ENCODE data around the gene GABRG3.

DNA sequence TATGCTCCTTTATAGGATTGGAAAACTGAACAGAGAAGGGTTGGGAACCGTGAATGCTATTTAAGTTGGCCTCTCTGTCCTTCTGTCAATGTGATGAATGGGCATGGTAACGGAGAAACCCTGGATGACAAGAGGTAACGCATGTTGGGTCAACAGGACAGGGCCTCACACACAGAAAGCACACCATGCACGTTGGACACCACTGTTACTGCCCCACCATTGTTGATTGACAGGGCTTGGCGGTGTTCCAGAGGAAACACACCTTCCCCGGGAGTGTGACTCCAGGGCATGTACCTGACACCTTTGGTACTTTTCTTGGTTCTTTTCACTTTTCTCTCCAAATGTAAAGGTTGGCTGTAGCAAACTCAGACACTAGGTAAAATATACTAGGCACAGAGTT, 579.7 kb downstream of the GABRG3 start:
- TF ChIP-seq, protein P1, sequence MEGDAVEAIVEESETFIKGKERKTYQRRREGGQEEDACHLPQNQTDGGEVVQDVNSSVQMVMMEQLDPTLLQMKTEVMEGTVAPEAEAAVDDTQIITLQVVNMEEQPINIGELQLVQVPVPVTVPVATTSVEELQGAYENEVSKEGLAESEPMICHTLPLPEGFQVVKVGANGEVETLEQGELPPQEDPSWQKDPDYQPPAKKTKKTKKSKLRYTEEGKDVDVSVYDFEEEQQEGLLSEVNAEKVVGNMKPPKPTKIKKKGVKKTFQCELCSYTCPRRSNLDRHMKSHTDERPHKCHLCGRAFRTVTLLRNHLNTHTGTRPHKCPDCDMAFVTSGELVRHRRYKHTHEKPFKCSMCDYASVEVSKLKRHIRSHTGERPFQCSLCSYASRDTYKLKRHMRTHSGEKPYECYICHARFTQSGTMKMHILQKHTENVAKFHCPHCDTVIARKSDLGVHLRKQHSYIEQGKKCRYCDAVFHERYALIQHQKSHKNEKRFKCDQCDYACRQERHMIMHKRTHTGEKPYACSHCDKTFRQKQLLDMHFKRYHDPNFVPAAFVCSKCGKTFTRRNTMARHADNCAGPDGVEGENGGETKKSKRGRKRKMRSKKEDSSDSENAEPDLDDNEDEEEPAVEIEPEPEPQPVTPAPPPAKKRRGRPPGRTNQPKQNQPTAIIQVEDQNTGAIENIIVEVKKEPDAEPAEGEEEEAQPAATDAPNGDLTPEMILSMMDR (IDR thresholded peaks at IDR 0.05) = no peak
- TF ChIP-seq POLR2A (IDR thresholded peaks at IDR 0.05) (no peak), POLR2AphosphoS5 (IDR thresholded peaks at IDR 0.05; ENCODE audit: insufficient read depth in 1 of 2, low read depth in 1 of 2) (no peak)

Data from vagina (tissue), 2 donors.